SJSA1 (cell line): ENCODE data around the gene NMT1. TPM values are rescaled to one million over a fixed set of nuclear protein-coding genes. Genes with fewer than 3 reads are reported as not detected.
"Not testable (repeated sequence)": the region's sequence is repeated elsewhere in the genome, so short reads cannot be mapped to it uniquely, and the experiment has no call there.

Source experiments
- DNase-seq, 2 experiments: peaks; one replicate each; pipeline ENCODE4 v3.0.0-alpha.2; 2015 to 2020; ENCODE audit warnings: low spot score in 2 of 2, low read depth in 1 of 2
- H3K27ac ChIP-seq: fragments of 250-450 bp; sonication (Bioruptor Pico); 2 replicates; pipeline ENCODE4 v1.5.1; 2020; ENCODE audit warnings: mild to moderate bottlenecking, moderate library complexity
- H3K27me3 ChIP-seq: fragments of 250-450 bp; sonication (Bioruptor Pico); replicated peaks from 2 replicates; pipeline ENCODE4 v1.5.1; 2020; ENCODE audit warnings: mild to moderate bottlenecking, moderate library complexity
- H3K36me3 ChIP-seq: fragments of 250-450 bp; sonication (Bioruptor Pico); 2 replicates; pipeline ENCODE4 v1.5.1; 2020; ENCODE audit warnings: mild to moderate bottlenecking
- H3K4me1 ChIP-seq: fragments of 250-450 bp; sonication (Bioruptor Pico); replicated peaks from 2 replicates; pipeline ENCODE4 v1.6.1; 2021; ENCODE audit warnings: mild to moderate bottlenecking
- H3K4me3 ChIP-seq: fragments of 250-450 bp; sonication (Bioruptor Pico); 2 replicates; pipeline ENCODE4 v1.5.1; 2020; ENCODE audit warnings: mild to moderate bottlenecking
- H3K9me3 ChIP-seq: fragments of 250-450 bp; sonication (Bioruptor Pico); replicated peaks from 2 replicates; pipeline ENCODE4 v1.5.1; 2020; ENCODE audit warnings: mild to moderate bottlenecking
- total RNA-seq: library from RNA; depleted of rRNA; stranded (reverse); fragments of >200 nt; shearing (Covaris generic); gene quantifications from 2 replicates; pipeline ENCODE4 v1.2.3, GENCODE V29; 2014

NMT1 gene
- total RNA-seq, 1 experiment from 2014 or later = 144 TPM

GRCh38 chr17:45046537-45047125 is 14.5 kb upstream of the NMT1 start:
- Histone ChIP-seq H3K9me3 (no peaks in the 10 kb centered on the region), H3K36me3 (peaks cover 29% of the 10 kb centered on the region), H3K4me3 (no peak overlapping the region), H3K4me1 (peaks cover 19% of the 10 kb centered on the region), H3K27me3 (no peaks in the 10 kb centered on the region), H3K27ac (no peak overlapping the region)
- DNase-seq = no peak

GRCh38 chr17:45048795-45049563 is 12.1 kb upstream of the NMT1 start:
- H3K4me1 ChIP-seq = peaks cover 25% of the 10 kb centered on the region
- H3K27me3 ChIP-seq = no peaks in the 10 kb centered on the region
- H3K27ac ChIP-seq = no peak overlapping the region
- H3K36me3 ChIP-seq = peaks cover 21% of the 10 kb centered on the region
- no peaks in the 10 kb centered on the region for H3K9me3 ChIP-seq
- no peak for DNase-seq
- H3K4me3 ChIP-seq = no peak overlapping the region

- DNase-seq = no peak
- no peaks in the 10 kb centered on the region for H3K27me3 ChIP-seq
- peaks cover 18% of the 10 kb centered on the region for H3K36me3 ChIP-seq
- H3K27ac ChIP-seq = peak overlapping the region; percentile 80
- H3K4me3 ChIP-seq = peak overlapping the region; percentile 51
- H3K4me1 ChIP-seq = peaks cover 25% of the 10 kb centered on the region
- no peaks in the 10 kb centered on the region for H3K9me3 ChIP-seq
Measured at GRCh38 chr17:45050481-45051059, 10.5 kb upstream of the NMT1 start.

GRCh38 chr17:45051060-45051719 is 9.9 kb upstream of the NMT1 start, which contains the start of gene DCAKD:
Gene DCAKD (minus strand): TSS chr17:45051632. CDS start chr17:45034885, 16,747 bp downstream.
- DNase-seq = peak; percentile 97 to 98
- peak within 1 kb of the TSS; percentile 51 for H3K4me3 ChIP-seq

GRCh38 chr17:45051720-45052051 is 9.4 kb upstream of the NMT1 start:
- H3K36me3 ChIP-seq = peaks cover 12% of the 10 kb centered on the region
- H3K4me1 ChIP-seq = peaks cover 23% of the 10 kb centered on the region
- H3K4me3 ChIP-seq = peak overlapping the region; percentile 39
- DNase-seq, H3K27ac ChIP-seq, H3K9me3 ChIP-seq, H3K27me3 ChIP-seq: not testable (repeated sequence)

More at GRCh38 chr17:45051060-45051719, 9.9 kb upstream of the NMT1 start, which contains the start of gene DCAKD:
- Histone ChIP-seq H3K4me1 (peaks cover 25% of the 10 kb centered on the region), H3K27ac (peak within 1 kb of the TSS; percentile 80), H3K9me3 (no peaks in the 10 kb centered on the region), H3K27me3 (no peaks in the 10 kb centered on the region), H3K36me3 (peaks cover 13% of the 10 kb centered on the region)

GRCh38 chr17:45052052-45052772 is 8.9 kb upstream of the NMT1 start:
- peak overlapping the region; percentile 39 for H3K4me3 ChIP-seq
- DNase-seq = peak; percentile 67 to 75
- H3K27ac ChIP-seq = peak overlapping the region; percentile 74
- no peaks in the 10 kb centered on the region for H3K9me3 ChIP-seq
- peaks cover 12% of the 10 kb centered on the region for H3K36me3 ChIP-seq
- H3K4me1 ChIP-seq = peaks cover 20% of the 10 kb centered on the region
- no peaks in the 10 kb centered on the region for H3K27me3 ChIP-seq

GRCh38 chr17:45060382-45060796 is 728 bp upstream of the NMT1 start:
- H3K36me3 ChIP-seq = peaks cover 20% of the 10 kb centered on the region
- H3K27ac ChIP-seq = peak overlapping the region; percentile 55
- no peaks in the 10 kb centered on the region for H3K27me3 ChIP-seq
- peak overlapping the region; percentile 66 for H3K4me3 ChIP-seq
- no peaks in the 10 kb centered on the region for H3K9me3 ChIP-seq
- DNase-seq = no peak
- peaks cover 16% of the 10 kb centered on the region for H3K4me1 ChIP-seq

GRCh38 chr17:45061606-45062205 is 589 bp downstream of the NMT1 start:
- peaks cover 16% of the 10 kb centered on the region for H3K4me1 ChIP-seq
- peak overlapping the region; percentile 83 for H3K27ac ChIP-seq
- no peaks in the 10 kb centered on the region for H3K27me3 ChIP-seq
- peaks cover 20% of the 10 kb centered on the region for H3K36me3 ChIP-seq
- H3K4me3 ChIP-seq = peak overlapping the region; percentile 66
- DNase-seq = no peak
- H3K9me3 ChIP-seq = no peaks in the 10 kb centered on the region

GRCh38 chr17:45063198-45063597 is 2.1 kb downstream of the NMT1 start:
- H3K27me3 ChIP-seq = no peaks in the 10 kb centered on the region
- peaks cover 31% of the 10 kb centered on the region for H3K36me3 ChIP-seq
- H3K4me3 ChIP-seq = no peak overlapping the region
- H3K4me1 ChIP-seq = peaks cover 16% of the 10 kb centered on the region
- no peak overlapping the region for H3K27ac ChIP-seq
- H3K9me3 ChIP-seq = no peaks in the 10 kb centered on the region
- DNase-seq = no peak

- H3K27ac ChIP-seq = no peak overlapping the region
- H3K4me1 ChIP-seq = peaks cover 1% of the 10 kb centered on the region
- H3K4me3 ChIP-seq = no peak overlapping the region
- no peaks in the 10 kb centered on the region for H3K27me3 ChIP-seq
- no peak for DNase-seq
- H3K36me3 ChIP-seq = peaks cover 66% of the 10 kb centered on the region
- H3K9me3 ChIP-seq = no peaks in the 10 kb centered on the region
Measured at GRCh38 chr17:45067637-45068036, 6.5 kb downstream of the NMT1 start.

- Histone ChIP-seq H3K9me3 (no peaks in the 10 kb centered on the region), H3K4me3 (no peak overlapping the region), H3K4me1 (peaks cover 4% of the 10 kb centered on the region), H3K27ac (no peak overlapping the region), H3K27me3 (no peaks in the 10 kb centered on the region), H3K36me3 (peaks cover 76% of the 10 kb centered on the region)
- no peak for DNase-seq
Measured at GRCh38 chr17:45070001-45070400, 8.9 kb downstream of the NMT1 start.

- Histone ChIP-seq H3K9me3 (no peaks in the 10 kb centered on the region), H3K27ac (no peak overlapping the region), H3K4me1 (peaks cover 4% of the 10 kb centered on the region), H3K27me3 (no peaks in the 10 kb centered on the region), H3K4me3 (no peak overlapping the region), H3K36me3 (peaks cover 82% of the 10 kb centered on the region)
- no peak for DNase-seq
Measured at GRCh38 chr17:45070809-45071208, 9.7 kb downstream of the NMT1 start.
